Measurements from ENCODE around the gene UPB1.
"Not testable (repeated sequence)": the region's sequence is repeated elsewhere in the genome, so short reads cannot be mapped to it uniquely, and the experiment has no call there.

Gene UPB1

DNA sequence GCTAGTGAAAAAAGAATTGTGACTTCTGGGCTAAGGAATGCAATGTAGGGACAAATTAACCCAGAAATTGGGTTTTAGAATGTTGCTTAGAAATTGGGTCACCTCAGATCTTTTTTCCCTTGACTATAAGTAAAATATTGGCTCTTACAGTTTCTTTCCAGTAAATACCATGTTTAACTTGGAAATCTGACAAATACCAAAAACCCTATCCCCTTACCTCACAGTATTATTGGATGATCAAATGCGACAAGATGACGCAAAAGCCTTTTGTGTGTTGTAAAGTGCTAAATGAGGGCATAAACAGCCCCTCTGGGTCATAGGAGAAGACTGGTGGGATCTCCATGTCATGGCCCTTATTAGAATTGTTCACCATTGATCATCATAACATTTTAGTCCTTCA, 6.1 kb upstream of the UPB1 start:
- TF ChIP-seq, protein P1, sequence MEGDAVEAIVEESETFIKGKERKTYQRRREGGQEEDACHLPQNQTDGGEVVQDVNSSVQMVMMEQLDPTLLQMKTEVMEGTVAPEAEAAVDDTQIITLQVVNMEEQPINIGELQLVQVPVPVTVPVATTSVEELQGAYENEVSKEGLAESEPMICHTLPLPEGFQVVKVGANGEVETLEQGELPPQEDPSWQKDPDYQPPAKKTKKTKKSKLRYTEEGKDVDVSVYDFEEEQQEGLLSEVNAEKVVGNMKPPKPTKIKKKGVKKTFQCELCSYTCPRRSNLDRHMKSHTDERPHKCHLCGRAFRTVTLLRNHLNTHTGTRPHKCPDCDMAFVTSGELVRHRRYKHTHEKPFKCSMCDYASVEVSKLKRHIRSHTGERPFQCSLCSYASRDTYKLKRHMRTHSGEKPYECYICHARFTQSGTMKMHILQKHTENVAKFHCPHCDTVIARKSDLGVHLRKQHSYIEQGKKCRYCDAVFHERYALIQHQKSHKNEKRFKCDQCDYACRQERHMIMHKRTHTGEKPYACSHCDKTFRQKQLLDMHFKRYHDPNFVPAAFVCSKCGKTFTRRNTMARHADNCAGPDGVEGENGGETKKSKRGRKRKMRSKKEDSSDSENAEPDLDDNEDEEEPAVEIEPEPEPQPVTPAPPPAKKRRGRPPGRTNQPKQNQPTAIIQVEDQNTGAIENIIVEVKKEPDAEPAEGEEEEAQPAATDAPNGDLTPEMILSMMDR (IDR thresholded peaks at IDR 0.05; ENCODE audit: unreplicated experiment in 3 of 3), result no peak
- no peaks in the 10 kb centered on the region for H3K9me3 Mint-ChIP-seq
- H3K36me3 Mint-ChIP-seq (ENCODE audit: low read depth), result no peaks in the 10 kb centered on the region
- H3K4me3 Mint-ChIP-seq, result no peak overlapping the region
- H3K27ac Mint-ChIP-seq, result no peak overlapping the region
- H3K4me1 Mint-ChIP-seq, result peaks cover 14% of the 10 kb centered on the region
- peaks cover 29% of the 10 kb centered on the region for H3K27me3 Mint-ChIP-seq (ENCODE audit: low read depth)

DNA sequence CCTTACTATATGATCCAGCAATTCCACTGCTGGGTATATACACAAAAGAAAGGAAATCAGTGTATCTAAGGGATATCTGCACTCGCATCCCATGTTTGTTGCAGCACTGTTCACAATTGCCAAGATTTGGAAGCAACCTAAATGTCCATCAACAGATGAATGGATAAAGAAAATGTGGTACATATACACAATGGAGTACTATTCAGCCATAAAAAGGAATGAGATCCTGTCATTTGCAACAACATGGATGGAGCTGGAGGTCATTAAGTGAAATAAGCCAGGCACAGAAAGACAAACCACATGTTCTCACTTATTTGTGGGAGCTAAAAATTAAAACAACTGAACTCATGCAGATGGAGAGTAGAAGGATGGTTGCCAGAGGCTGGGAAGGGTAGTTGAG, 5.7 kb upstream of the UPB1 start:
- not testable (repeated sequence) for H3K27ac Mint-ChIP-seq; H3K4me3 Mint-ChIP-seq; H3K36me3 Mint-ChIP-seq (ENCODE audit: low read depth); H3K9me3 Mint-ChIP-seq
- Mint-ChIP-seq H3K4me1 (peaks cover 11% of the 10 kb centered on the region), H3K27me3 (ENCODE audit: low read depth) (peaks cover 34% of the 10 kb centered on the region)

DNA sequence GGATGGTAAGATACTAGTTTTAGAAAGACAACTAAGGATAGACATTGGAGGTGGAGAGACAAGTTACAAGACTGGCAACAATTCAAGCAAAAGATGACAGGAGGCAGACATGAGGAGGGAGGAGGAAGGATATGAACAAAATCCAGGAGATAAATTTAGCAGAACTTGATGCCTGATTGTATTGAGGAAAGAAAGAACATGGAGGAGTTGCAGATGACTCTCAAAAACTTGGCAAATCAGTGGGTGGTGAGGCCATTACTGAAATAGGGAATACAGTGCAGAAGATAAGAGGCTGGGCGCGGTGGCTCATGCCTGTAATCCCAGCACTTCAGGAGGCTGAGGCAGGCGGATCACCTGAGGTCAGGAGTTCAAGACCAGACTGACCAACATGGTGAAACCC, 2.7 kb upstream of the UPB1 start:
- TF ChIP-seq, protein P1 (IDR thresholded peaks at IDR 0.05; ENCODE audit: unreplicated experiment in 3 of 3), result no peak
- Mint-ChIP-seq H3K27me3 (ENCODE audit: low read depth) (peaks cover 61% of the 10 kb centered on the region), H3K4me3 (no peak overlapping the region), H3K4me1 (peaks cover 17% of the 10 kb centered on the region), H3K9me3 (no peaks in the 10 kb centered on the region), H3K36me3 (ENCODE audit: low read depth) (no peaks in the 10 kb centered on the region), H3K27ac (no peak overlapping the region)

DNA sequence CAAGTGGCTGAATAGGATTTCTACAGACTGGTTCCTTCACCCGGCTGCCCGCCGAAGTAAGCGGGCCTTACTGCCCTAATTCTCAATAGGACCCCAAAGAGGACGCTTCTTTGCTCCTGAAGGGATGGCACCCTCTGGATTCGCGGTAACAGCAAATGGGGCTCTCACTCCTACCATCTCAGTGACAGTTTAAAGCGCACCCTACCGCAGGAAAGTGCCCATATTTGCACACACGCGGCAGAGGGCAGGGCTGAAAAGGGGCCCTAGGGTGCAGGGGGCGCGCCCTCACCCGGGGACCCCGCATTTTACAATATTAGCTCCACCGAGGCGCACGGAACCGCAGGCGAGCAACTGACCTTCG, 985 bp upstream of the UPB1 start:
- H3K27me3 Mint-ChIP-seq (ENCODE audit: low read depth), result peaks cover 67% of the 10 kb centered on the region
- H3K36me3 Mint-ChIP-seq (ENCODE audit: low read depth), result no peaks in the 10 kb centered on the region
- no peak overlapping the region for H3K27ac Mint-ChIP-seq
- TF ChIP-seq, protein P1 (IDR thresholded peaks at IDR 0.05; ENCODE audit: unreplicated experiment in 3 of 3), result no peak
- H3K9me3 Mint-ChIP-seq, result no peaks in the 10 kb centered on the region
- H3K4me3 Mint-ChIP-seq, result peak overlapping the region in 2 of 3 experiments; percentile 31 to 38
- peaks cover 17% of the 10 kb centered on the region for H3K4me1 Mint-ChIP-seq

DNA sequence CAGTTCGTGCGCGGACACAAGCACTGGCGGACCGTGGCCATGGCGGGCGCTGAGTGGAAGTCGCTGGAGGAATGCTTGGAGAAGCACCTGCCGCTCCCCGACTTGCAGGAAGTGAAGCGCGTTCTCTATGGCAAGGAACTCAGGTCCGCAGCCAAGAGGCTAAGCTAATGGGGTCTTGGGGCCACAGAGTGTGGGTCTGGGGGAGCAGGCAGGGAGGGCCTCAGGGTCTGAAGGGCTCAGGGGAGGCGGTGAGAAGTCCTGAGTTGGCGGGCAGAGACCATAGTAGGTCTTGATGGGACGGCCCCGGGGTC, 188 bp downstream of the UPB1 start:
- H3K36me3 Mint-ChIP-seq (ENCODE audit: low read depth), result no peaks in the 10 kb centered on the region
- peaks cover 70% of the 10 kb centered on the region for H3K27me3 Mint-ChIP-seq (ENCODE audit: low read depth)
- H3K4me3 Mint-ChIP-seq, result no peak overlapping the region
- TF ChIP-seq, protein P1 (IDR thresholded peaks at IDR 0.05; ENCODE audit: unreplicated experiment in 3 of 3), result no peak
- peaks cover 25% of the 10 kb centered on the region for H3K4me1 Mint-ChIP-seq
- no peak overlapping the region for H3K27ac Mint-ChIP-seq
- H3K9me3 Mint-ChIP-seq, result no peaks in the 10 kb centered on the region

DNA sequence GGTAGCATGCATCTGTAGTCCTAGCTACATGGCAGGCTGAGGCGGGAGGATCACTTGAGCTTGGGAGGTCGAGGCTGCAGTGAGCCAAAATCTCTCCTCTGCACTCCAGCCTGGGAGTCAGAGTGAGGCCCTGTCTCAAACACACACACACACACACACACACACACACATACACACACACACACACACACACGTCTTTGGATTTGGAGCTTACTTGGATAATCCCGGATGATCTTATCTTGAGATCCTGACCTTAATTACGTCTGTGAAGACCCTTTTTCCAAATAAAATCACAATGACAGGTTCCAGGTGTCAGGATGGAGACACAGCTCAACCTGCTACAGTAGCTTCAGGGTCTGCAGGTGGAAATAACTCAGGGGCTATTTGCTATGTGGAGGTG, 1.1 kb downstream of the UPB1 start:
- TF ChIP-seq, protein P1 (IDR thresholded peaks at IDR 0.05; ENCODE audit: unreplicated experiment in 3 of 3), result no peak
- Mint-ChIP-seq H3K27me3 (ENCODE audit: low read depth) (peaks cover 76% of the 10 kb centered on the region), H3K36me3 (ENCODE audit: low read depth) (no peaks in the 10 kb centered on the region), H3K4me1 (peaks cover 33% of the 10 kb centered on the region), H3K4me3 (no peak overlapping the region), H3K9me3 (no peaks in the 10 kb centered on the region), H3K27ac (peak overlapping the region in 2 of 3 experiments; percentile 7 to 27)

DNA sequence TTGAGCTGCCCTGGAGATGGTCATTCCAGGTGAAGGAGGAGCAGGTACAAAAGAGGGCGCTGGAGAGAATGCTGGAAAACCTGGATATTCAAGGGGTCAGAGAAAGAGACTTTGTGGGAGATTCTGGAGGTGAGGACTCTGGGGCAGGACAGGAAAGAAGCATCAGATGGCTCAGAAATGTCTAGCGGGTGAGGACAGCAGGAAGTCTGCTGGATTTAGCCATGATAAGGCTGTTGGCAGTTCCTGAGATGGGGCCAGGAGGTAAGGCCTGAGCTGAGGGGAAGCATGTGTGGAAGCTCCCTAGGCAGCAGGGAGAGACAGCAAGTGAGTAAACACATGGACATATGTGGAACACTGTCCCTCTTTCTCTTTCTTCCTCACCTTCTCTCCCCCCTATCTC, 1.5 kb downstream of the UPB1 start:
- H3K36me3 Mint-ChIP-seq (ENCODE audit: low read depth), result no peaks in the 10 kb centered on the region
- H3K9me3 Mint-ChIP-seq, result no peaks in the 10 kb centered on the region
- peak overlapping the region in 1 of 3 experiments; percentile 24 for H3K4me3 Mint-ChIP-seq
- TF ChIP-seq, protein P1 (IDR thresholded peaks at IDR 0.05; ENCODE audit: unreplicated experiment in 3 of 3), result no peak
- peaks cover 75% of the 10 kb centered on the region for H3K27me3 Mint-ChIP-seq (ENCODE audit: low read depth)
- H3K4me1 Mint-ChIP-seq, result peaks cover 33% of the 10 kb centered on the region
- peak overlapping the region; percentile 2 to 27 (median 7) for H3K27ac Mint-ChIP-seq
